Stimulated activated CD8-positive, alpha-beta memory T cell treated with anti-CD3 and anti-CD28 coated beads, Interleukin-12 subunit alpha, Interleukin-12 subunit beta, amount 100 ng/mL, for 24 hours (primary cell): ENCODE results near the gene MSI2.

Source experiments
- DNase-seq: peaks from one replicate; pipeline ENCODE4 v3.0.0-alpha.2; 2020; ENCODE audit errors: extremely low read depth

MSI2 gene

DNA sequence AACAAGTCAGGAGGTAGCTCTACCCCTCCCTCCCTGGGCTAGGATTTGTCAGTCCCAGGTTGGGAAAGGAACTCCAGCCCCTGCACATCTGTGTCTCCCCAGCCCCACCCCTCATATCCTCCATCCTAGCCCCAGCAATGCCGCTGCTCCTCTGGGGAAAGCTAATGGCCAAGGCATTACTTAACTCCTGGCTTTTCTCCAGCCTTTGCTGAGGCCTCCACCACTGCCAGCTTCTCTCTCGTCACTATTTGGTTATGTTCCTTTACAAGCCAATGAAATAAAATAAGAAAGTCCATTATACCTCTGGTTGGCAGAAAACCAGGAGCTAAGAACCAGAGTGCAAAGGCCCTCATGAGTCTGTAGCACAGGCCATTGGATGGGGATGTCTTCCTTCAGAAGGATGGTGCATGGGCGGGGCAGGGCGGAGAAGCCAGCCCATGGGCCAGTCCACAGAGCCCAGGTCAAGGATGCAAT is 317.8 kb downstream of the MSI2 start:
- DNase-seq = no peak

GRCh38 chr17:57576744-57577143 is 320.4 kb downstream of the MSI2 start:
- DNase-seq = no peak

GRCh38 chr17:57577751-57578607 is 321.7 kb downstream of the MSI2 start:
- DNase-seq = no peak

GRCh38 chr17:57578608-57579225 is 322.4 kb downstream of the MSI2 start:
- DNase-seq = no peak

GRCh38 chr17:57579245-57579644 is 322.9 kb downstream of the MSI2 start:
- no peak for DNase-seq

DNA sequence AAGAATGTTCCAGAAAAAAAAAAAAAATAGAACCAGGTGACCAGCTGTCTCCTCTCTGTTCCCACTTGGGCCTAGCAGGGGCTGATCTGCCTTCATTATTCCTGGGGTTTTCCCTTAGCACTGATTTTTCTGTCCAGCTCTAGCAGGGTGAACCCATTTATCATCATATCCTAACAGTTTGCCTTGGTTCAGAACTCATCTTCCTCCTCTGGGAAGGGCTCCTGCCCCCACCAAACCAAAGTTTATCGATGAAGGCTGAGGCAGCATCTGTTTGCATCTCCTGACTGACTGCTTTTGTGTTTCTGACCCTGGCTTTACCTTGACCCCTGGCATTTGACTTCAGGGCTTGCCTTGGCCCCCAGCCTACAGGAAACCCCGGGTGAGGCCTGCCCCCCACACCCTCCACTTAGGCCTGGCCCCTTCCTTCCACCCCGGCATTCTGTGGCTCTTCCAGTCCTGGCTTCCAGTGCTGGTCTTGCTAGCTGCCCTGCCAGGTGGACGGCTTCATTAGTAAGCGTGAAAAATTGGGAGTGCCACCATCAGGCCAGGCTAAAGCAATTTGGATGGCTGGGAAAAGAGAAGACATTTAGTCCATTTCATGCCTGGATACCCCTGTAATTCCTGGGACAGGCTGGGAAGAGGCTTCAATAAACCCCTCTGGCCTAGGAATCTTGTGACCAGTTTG is 323.9 kb downstream of the MSI2 start:
- DNase-seq = no peak

GRCh38 chr17:57582881-57583756 is 326.8 kb downstream of the MSI2 start:
- DNase-seq = no peak

DNA sequence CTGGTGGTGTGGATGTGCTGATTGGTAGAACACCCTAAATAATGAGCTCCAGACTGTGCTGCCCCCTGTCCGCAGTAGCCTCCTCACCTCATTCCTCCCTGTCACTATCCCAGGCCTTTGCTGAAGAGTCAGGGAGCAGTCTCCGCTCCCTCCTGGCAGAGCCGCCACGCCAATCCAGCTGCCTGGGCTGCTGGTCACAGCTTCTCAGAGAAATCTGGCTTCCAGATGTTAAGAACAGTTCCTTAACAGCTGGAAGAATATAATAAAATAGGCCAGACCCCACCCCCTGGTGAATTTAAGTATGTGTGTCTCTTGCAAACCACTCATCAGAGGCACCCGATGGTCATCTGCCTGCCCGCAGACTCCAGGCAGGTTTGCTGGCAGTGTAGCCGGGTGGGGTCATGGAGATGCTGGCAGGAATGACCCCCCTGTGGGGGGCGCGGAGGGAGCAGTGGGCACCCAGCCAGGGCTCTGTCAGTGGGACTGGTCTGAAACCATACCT is 327.8 kb downstream of the MSI2 start:
- no peak for DNase-seq

DNA sequence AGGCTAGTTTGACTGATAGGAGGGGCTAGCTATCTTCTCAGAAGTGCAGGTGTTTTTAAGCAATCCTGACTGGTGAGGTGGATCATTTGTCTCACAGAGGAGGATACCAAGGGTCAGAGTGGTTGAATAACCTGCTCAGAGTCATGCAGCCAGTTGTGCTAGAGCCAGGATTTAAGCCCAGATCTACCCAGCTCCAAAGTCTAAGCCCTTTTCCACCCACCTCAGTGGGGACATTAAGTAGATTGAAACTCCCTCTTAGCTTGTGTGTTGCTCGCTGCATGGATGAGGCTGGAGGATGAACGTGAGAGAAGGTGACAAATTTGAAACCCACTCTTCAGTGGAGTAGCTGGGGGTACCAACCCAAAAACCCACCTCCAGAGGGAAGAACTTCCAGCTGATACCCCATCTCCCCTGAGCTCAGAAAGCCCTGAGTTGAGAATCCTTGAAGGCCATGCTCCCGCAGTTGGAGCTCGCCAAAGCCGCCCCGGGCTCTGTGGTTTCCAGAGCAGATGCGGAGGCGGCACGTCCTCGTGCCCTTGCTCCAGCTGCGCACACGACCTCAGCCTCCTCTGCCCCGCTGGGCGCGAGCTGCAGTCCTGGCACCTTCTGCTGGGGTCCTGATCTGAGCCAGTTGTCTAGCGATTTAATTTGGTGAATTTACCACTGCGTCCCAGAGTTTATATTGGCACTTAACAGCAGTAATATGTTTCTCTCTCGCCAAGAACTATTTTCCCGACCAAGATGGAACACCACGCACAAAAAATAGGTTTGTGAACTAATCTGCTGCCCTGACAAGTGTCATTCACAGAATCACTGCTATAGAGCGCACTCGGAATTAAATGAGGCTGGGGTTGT is 329.2 kb downstream of the MSI2 start:
- DNase-seq = no peak

- DNase-seq = no peak
These were observed 329.9 kb downstream of the MSI2 start for GRCh38 chr17:57586196-57586740.

DNA sequence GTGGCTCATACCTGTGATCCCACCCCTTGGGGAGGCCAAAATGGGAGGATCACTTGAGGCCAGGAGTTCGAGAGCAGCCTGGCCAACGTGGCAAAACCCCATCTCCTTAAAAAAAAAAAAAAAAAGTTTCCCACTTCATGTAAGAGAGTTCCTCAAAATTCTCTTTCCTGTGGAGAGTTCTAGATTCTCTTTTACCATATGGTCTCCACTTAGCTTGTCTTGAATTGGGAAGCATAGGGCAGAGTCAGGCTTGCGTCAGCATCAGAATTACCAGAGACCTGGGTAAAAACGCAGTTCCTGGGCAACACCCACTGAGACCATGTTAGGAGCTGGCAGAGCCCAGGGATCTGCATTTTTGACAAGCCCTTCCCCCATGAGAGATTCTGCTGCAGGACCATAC is 330.4 kb downstream of the MSI2 start:
- DNase-seq = no peak

DNA sequence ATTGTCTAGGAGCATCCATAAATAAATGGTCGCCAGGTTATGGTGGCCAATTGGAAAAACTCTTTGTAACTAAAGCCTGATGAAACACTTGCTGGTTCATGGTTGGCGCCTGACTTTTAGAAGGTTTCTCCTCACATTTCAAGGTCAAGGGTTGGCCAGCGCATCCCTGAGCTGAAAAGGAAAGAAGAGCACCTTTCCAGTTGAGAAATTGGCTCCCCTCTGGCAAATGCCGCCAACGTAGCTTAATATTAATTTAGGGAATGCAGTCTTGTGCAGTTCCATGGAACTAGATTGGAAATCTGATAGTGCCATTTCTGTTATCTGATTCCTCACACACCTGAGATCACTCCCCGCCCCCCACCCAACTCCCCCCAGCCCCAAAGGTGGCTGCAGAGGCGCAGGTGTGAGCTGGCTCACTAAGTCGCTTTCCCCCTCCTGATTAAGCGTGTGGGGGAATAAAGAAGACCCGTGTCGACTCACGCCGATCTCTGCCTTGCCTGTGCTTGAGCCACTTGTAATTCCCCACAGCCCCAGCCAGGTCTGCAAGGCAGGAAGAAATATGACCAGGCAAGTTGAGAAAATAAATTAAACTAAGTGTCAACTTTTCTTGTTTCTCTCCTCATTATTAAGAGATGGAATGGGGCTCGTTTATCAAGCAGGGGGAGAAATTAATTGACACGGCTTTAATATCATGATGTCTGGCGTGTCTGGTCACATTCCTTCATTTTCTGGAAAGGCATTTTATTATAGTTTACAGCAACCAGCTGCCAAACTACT is 331.1 kb downstream of the MSI2 start:
- DNase-seq = no peak

DNA sequence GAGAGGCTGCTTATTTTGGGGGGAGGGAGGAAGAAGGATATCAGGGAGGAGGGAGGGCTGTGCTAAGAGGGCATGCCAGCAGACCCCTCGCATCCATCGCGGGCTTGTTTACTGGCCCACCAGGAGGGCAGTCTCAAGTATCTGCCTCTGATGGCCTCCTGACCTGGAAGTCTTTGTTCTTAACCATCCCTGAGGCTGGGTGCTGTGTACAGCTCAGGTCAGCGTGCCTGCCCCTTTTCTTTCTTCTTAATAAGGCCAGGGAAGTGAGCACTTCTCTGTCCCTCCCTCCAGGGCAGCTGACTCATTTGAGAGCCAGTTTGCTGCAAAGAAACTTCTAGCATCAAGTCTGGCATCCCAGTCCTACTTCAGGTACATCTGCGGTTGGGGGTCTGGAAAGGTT is 331.8 kb downstream of the MSI2 start:
- no peak for DNase-seq

- no peak for DNase-seq
These were observed 333.1 kb downstream of the MSI2 start for GRCh38 chr17:57589151-57590034.

DNA sequence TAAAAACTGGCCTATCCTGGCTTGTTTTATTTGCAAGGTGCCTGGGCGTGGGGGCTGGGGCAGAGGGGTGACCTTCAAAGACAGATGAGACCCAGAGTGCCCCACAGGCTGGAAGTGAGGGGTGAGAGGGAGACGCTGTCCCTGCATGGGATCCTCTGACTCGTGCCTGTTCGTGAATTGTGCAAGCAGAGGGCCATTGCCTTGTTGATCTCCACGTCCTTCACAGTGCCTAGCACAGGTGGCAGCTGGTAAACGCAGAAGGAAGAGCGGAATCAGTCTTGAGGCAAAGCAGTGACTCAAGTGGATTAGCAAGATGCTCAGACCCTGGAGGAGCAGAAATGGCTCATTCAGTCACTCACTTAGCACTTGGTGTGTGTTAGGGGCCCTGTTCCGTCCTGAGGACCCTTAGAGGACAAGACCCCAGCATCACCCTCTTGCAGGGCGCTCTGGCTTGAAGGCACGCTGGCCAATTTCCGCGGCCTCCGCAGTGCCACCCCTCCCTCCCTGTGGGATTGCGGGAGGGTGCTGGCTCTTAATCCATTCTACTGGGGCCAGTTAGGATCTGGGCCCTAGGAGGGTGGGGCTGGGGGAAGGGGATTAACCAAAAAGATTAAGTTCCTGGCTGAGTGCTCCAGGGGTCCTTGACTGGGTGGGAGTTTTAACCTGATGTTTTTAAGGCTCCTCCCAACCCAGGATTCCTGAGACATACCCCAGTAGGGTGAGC is 337.6 kb downstream of the MSI2 start:
- DNase-seq = no peak

DNA sequence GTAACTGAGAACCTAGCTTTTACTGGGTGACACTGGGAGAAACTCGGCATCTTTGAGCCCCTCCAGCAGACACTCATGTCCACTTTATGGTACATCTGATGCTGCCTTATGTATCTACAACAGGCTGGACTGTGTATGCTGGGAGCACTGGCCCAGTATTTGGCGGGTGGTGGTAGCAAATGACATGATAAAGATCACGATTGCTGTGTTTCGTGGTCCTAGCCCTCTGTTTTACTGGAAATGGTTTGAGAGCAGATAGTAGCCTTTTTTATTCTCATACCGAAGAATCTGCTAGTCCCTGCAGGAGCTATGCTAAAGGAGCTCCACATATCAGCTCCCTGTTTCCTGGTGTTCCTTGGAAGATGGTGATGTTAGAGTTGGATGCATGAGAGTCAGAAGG is 338.4 kb downstream of the MSI2 start:
- no peak for DNase-seq

GRCh38 chr17:57595426-57595825 is 339.1 kb downstream of the MSI2 start:
- no peak for DNase-seq
